ENCODE measurements around the gene MIB2. TPM values are rescaled to one million over a fixed set of nuclear protein-coding genes. Genes with fewer than 3 reads are reported as not detected.

MIB2 gene
- total RNA-seq, 6 experiments from 2014 or later = 20.7 to 38.5 (median 33.9) TPM

DNA sequence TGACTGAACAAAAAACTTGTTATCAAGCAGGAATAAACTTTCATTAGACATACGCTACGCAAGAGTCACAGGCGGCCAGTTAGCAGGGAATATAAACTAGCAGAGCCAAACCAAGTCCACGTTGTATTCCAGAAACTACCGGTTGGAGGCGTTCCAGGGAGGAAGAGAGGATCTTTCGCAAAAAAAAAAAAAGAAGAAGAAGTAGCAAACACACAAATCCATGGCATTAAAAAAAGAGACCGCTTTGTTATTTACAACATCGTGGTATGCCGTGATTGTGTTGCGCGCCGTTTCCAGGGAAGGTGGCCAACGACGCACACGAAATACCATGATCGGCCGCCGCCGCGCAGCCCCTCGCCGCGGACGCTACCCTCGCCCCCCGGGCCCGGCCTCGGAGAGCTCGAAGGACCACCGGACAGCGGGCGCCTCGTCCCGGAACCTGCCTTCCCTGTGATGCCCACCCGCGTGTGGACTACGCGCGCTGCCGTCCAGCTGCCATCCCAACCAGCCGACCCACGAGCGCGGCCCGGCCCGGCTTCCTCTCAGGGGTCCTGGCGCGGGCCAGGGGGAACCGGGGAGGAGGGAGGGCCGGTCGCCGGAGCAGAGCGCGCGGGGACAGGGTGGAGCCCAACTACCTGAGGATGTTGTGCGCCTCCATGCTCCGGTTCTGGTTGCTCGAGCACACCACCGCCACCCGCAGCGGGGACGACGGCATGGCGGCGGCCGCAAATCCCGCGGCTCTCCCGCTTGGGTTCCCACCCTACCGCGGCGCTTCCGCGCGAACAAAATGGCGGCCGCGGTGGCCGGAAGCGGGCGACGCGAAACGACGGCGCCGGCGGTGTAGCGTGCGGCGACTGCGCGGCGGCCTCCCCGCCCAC lies 41.2 kb upstream of the MIB2 start:
- no peaks in the 10 kb centered on the region for H3K36me3 ChIP-seq
- TF ChIP-seq, protein P1, sequence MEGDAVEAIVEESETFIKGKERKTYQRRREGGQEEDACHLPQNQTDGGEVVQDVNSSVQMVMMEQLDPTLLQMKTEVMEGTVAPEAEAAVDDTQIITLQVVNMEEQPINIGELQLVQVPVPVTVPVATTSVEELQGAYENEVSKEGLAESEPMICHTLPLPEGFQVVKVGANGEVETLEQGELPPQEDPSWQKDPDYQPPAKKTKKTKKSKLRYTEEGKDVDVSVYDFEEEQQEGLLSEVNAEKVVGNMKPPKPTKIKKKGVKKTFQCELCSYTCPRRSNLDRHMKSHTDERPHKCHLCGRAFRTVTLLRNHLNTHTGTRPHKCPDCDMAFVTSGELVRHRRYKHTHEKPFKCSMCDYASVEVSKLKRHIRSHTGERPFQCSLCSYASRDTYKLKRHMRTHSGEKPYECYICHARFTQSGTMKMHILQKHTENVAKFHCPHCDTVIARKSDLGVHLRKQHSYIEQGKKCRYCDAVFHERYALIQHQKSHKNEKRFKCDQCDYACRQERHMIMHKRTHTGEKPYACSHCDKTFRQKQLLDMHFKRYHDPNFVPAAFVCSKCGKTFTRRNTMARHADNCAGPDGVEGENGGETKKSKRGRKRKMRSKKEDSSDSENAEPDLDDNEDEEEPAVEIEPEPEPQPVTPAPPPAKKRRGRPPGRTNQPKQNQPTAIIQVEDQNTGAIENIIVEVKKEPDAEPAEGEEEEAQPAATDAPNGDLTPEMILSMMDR (IDR thresholded peaks at IDR 0.05) = peak in 1 of 4 donors; percentile 7
- TF ChIP-seq POLR2A (IDR thresholded peaks at IDR 0.05) = no peak
- ATAC-seq (peak; percentile 61 to 73 (median 70)), DNase-seq (peak; percentile 61 to 74 (median 73))
- H3K27ac ChIP-seq = peak overlapping the region; percentile 91 to 93 (median 92)
- peaks cover 0 to 20% (median 4%) of the 10 kb centered on the region in 4 donors for H3K4me1 ChIP-seq
- intact Hi-C loops (cut with DNase I) = no loop called here
- no peaks in the 10 kb centered on the region for H3K27me3 ChIP-seq
- H3K9me3 ChIP-seq = no peaks in the 10 kb centered on the region
- peak overlapping the region; percentile 82 to 100 (median 97) for H3K4me3 ChIP-seq
- WGBS (ENCODE audit: insufficient coverage, low coverage, low lambda C conversion rate, missing lambda C conversion rate) = 0% methylated on average over 10 of the region's 96 CpGs

DNA sequence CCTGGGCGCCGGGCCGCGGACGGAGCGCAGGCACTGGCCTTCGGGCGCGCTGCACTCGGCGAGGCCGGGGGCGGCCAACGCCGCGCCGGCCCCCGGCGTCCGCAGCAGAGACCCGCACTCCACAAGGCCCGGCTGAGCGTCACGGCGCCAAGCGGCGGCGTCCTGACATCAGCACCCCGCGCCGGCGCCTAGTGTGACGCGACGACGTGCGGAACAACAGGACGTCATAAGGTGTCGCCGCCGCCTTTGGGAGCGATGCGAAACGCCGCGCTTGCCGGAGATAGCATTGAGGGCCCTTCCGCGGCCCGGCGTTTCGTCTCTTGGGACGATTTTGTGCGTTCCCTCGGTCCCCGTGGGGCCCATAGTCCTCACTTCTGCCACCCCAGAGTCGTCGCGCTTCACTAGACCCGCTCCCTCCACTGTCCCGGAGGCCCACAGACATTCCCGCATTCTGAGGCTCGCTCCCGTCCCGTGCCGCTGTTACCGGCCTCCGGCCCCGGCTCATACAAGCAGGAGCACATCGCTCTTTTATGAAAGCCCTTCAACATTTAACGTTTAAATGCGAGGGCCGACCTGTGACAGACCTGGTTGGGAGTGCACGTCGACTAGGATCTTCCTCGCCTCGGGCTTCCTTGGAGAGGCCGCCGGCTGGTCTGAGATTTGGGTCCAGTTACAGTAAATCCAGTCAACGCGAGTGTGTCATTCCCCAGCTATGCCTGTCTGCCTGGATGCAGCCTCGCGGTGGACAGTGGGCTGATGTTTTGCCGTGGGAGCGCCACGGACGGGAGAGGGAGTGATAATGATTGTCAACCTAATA lies 40.4 kb upstream of the MIB2 start, which contains the start of gene SSU72:
TSS of gene SSU72 (minus strand) at position 143 of the 817 bp plus-strand sequence. CDS start 306 bp downstream, outside the sequence.
- no peaks in the 10 kb centered on the region for H3K9me3 ChIP-seq
- H3K4me1 ChIP-seq = peaks cover 0 to 20% (median 4%) of the 10 kb centered on the region in 4 donors
- DNase-seq (peak; percentile 92 to 93 (median 93)), ATAC-seq (peak; percentile 85 to 90 (median 88))
- H3K36me3 ChIP-seq = no peaks in the 10 kb centered on the region
- no peaks in the 10 kb centered on the region for H3K27me3 ChIP-seq
- H3K4me3 ChIP-seq = peak within 1 kb of the TSS; percentile 82 to 100 (median 97)
- intact Hi-C loops (cut with DNase I) = no loop called here
- peak within 1 kb of the TSS; percentile 91 to 93 (median 92) for H3K27ac ChIP-seq
- WGBS (ENCODE audit: insufficient coverage, low coverage, low lambda C conversion rate, missing lambda C conversion rate) = 0% methylated on average over 14 of the region's 87 CpGs
- TF ChIP-seq POLR2A (IDR thresholded peaks at IDR 0.05) = peak; percentile 85
- TF ChIP-seq, protein P1 (IDR thresholded peaks at IDR 0.05) = no peak

DNA sequence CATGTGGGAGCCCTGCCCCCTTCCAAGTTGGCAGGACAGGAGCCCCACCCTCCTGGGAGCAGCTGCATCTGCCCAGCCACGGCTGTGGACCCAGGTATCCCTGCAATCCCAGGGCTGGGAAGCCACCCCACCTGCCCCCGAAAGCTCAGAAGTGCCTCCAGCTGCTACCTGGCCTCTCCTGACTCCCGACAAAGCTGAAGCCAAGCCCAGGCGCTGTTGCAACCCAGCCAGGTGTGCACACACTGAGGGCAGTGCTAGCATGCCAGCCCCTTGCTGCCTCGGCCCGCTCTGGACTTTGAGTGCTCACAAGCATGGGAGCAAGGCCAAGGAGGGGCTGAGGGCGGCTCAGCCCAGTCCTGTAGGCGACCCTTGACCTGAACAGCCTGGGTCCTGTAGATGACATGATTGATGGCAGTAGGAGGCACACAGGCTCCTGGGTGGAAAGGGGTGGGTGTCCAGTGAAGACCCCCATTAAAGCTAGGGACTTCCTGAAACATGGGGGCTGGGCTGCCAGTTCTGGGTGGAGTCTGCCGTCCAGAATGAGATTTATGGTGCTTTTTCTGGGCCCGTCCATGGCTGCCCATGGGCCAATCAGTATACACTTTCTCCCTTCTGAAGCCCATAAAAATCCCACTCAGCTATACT lies 37.8 kb upstream of the MIB2 start:
- ATAC-seq = no peak
- no peak for DNase-seq
- no peak for TF ChIP-seq POLR2A (IDR thresholded peaks at IDR 0.05)
- intact Hi-C loops (cut with DNase I) = no loop called here
- Histone ChIP-seq H3K9me3 (no peaks in the 10 kb centered on the region), H3K36me3 (no peaks in the 10 kb centered on the region), H3K4me3 (no peak overlapping the region), H3K27ac (no peak overlapping the region), H3K27me3 (no peaks in the 10 kb centered on the region), H3K4me1 (peaks cover 0 to 18% (median 4%) of the 10 kb centered on the region in 4 donors)
- 26% methylated on average over 4 of the region's 10 CpGs for WGBS (ENCODE audit: insufficient coverage, low coverage, low lambda C conversion rate, missing lambda C conversion rate)

DNA sequence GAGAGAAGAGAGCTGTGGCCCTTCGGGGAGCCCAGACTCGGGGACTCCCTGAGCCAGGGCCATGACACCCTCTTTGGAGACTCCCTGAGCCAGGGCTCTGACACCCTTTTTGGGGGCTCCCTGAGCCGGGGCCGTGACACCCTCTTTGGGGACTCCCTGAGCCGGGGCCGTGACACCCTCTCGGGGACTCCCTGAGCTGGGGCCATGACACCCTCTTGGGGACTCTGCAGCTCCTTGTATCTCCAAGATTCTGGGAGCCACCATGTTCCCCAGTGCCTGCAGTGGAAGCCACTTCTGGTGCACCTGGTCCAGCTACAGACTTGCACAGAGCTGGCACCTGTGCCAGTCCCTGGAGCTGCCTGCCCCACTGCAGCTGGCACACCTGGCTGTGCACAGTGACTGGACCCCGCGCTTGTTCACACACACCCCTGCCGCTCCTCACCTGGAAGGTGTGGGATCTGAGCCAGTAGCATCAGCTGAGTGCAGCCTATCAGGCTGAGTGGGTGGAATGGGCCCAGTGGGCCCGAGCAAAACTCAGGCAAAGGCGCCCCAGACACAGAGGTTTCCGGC lies 36.8 kb upstream of the MIB2 start:
- no peak for TF ChIP-seq POLR2A (IDR thresholded peaks at IDR 0.05)
- TF ChIP-seq, protein P1 (IDR thresholded peaks at IDR 0.05) = no peak
- Histone ChIP-seq H3K4me1 (peaks cover 0 to 10% (median under 1%) of the 10 kb centered on the region in 4 donors), H3K9me3 (no peaks in the 10 kb centered on the region), H3K4me3 (no peak overlapping the region), H3K27ac (no peak overlapping the region), H3K36me3 (no peaks in the 10 kb centered on the region), H3K27me3 (no peaks in the 10 kb centered on the region)
- 50% methylated on average over 2 of the region's 13 CpGs for WGBS (ENCODE audit: insufficient coverage, low coverage, low lambda C conversion rate, missing lambda C conversion rate)
- DNase-seq (no peak), ATAC-seq (no peak)
- intact Hi-C loops (cut with DNase I) = no loop called here

All from right lobe of liver (tissue), 6 donors.